ENCODE results near the gene B3GAT1. TPM values are rescaled to one million over a fixed set of nuclear protein-coding genes. Genes with fewer than 3 reads are reported as not detected.

The B3GAT1 gene
- total and polyA plus RNA-seq, 12 donors = 0.09 to 10.3 (median 2.1) TPM; not detected in 1

GRCh38 chr11:134369656-134370525 lies 42.2 kb downstream of the B3GAT1 start:
- no peaks in the 10 kb centered on the region for H3K36me3 ChIP-seq (replicated peaks in 1 of 2)
- no peaks in the 10 kb centered on the region for H3K27me3 ChIP-seq
- intact Hi-C loops (cut with DNase I) = no loop called here
- no peak overlapping the region for H3K27ac ChIP-seq
- H3K4me3 ChIP-seq = no peak overlapping the region
- no peak for TF ChIP-seq POLR2A (IDR thresholded peaks at IDR 0.05)
- TF ChIP-seq, protein P1, sequence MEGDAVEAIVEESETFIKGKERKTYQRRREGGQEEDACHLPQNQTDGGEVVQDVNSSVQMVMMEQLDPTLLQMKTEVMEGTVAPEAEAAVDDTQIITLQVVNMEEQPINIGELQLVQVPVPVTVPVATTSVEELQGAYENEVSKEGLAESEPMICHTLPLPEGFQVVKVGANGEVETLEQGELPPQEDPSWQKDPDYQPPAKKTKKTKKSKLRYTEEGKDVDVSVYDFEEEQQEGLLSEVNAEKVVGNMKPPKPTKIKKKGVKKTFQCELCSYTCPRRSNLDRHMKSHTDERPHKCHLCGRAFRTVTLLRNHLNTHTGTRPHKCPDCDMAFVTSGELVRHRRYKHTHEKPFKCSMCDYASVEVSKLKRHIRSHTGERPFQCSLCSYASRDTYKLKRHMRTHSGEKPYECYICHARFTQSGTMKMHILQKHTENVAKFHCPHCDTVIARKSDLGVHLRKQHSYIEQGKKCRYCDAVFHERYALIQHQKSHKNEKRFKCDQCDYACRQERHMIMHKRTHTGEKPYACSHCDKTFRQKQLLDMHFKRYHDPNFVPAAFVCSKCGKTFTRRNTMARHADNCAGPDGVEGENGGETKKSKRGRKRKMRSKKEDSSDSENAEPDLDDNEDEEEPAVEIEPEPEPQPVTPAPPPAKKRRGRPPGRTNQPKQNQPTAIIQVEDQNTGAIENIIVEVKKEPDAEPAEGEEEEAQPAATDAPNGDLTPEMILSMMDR (IDR thresholded peaks at IDR 0.05) = no peak
- no peaks in the 10 kb centered on the region for H3K9me3 ChIP-seq (replicated peaks in 1 of 3)
- WGBS, 4 donors = 83 to 87% (median 86%) methylated on average over 29 to 30 of the region's 30 CpGs
- DNase-seq = no peak
- H3K4me1 ChIP-seq (replicated peaks in 1 of 2) = no peaks in the 10 kb centered on the region

DNA sequence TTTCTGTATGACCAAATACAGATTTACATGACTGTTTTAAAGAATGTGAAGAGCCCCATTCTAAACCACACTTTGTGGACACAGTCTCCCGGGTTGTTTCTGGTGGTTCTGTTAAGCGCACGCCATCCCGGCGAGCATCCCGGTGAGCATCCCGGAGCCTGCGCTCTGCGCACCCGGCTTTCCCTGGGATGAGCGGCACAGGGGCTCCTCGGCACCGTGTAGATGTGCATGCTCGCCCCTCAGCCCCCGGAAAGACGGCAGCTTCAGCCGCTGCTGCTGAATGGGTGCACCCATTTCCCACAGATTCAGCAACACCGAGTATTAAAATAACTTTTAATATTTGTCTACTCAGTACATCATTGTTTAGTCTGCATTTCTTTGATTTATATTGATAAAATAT lies 44.3 kb downstream of the B3GAT1 start:
- no peaks in the 10 kb centered on the region for H3K9me3 ChIP-seq (replicated peaks in 1 of 3)
- H3K36me3 ChIP-seq (replicated peaks in 1 of 2) = no peaks in the 10 kb centered on the region
- no peaks in the 10 kb centered on the region for H3K27me3 ChIP-seq
- H3K27ac ChIP-seq = no peak overlapping the region
- H3K4me3 ChIP-seq = no peak overlapping the region
- 88 to 91% (median 90%) methylated on average over 18 of the region's 18 CpGs for WGBS, 4 donors
- no peak for DNase-seq
- H3K4me1 ChIP-seq (replicated peaks in 1 of 2) = no peaks in the 10 kb centered on the region
- TF ChIP-seq POLR2A (IDR thresholded peaks at IDR 0.05) = no peak
- TF ChIP-seq, protein P1 (IDR thresholded peaks at IDR 0.05) = no peak
- intact Hi-C loops (cut with DNase I) = no loop called here

DNA sequence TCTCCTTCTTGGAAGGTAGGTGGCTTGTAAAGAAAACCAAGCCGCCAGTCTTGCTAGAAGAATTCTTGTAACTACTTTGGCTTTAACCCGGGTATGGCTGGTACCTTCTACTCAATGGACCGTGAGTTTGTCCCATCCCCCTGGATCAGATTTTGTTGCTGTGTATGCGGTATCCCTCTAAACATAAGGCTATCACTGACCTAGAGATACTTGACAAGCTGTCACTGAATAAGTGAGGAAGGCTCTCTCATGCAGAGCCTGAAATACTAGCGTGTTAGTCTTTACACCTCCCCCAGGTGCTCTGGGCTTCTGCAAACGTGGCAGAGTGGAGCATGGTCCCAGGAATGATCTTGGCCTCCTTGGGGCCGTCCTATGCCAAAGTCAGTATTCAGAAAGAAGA lies 45.8 kb downstream of the B3GAT1 start:
- no peak overlapping the region for H3K27ac ChIP-seq
- no peaks in the 10 kb centered on the region for H3K4me1 ChIP-seq (replicated peaks in 1 of 2)
- no peaks in the 10 kb centered on the region for H3K9me3 ChIP-seq (replicated peaks in 1 of 3)
- no peak for TF ChIP-seq POLR2A (IDR thresholded peaks at IDR 0.05)
- TF ChIP-seq, protein P1 (IDR thresholded peaks at IDR 0.05) = no peak
- intact Hi-C loops (cut with DNase I) = no loop called here
- H3K27me3 ChIP-seq = no peaks in the 10 kb centered on the region
- no peak for DNase-seq
- 67 to 85% (median 79%) methylated on average over 7 of the region's 7 CpGs for WGBS, 4 donors
- no peak overlapping the region for H3K4me3 ChIP-seq
- H3K36me3 ChIP-seq (replicated peaks in 1 of 2) = no peaks in the 10 kb centered on the region

DNA sequence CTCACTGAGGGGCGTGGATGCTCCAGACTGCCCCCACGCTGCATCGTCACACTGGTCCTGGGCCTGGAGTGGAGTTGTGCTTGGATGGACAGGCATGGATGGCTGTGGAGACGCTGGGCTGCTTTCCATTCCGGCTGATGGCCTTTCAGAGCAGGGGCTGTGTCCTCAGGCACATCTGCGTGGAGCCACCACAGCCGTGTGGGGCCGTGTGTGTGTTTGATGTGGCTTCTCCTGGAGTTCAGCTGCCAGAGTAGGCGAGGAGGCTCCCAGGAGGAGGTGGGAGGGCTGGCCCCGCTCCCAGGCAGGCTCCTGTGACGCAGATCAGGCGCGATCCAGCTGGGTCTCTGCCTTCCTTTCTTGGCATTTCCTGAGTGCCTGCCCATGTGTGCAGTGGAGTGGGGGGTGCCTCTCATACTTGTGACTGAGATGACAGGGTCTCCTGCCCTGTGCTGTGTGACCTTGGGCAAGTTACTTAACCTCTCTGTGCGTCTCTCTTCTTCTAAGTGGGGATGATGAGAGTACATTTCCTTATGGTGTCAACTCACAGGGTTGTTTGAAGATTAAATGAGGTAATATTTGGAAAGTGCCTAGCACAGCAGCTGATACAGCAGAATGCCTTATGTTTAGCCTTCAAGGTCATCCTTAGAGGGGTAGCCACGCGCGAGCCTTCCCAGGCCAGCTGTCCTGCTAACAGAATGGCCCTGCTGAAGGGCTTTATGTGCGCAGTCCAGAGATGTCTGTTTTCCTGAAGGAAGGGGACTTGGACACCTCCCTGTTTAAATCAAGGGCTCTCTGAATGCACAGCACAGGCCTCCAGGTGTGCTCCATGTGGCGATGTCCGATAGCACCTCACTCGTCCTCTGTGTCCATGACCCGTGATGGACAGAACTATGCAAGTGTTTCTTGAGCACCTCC lies 46.8 kb downstream of the B3GAT1 start:
- H3K36me3 ChIP-seq (replicated peaks in 1 of 2) = no peaks in the 10 kb centered on the region
- no peaks in the 10 kb centered on the region for H3K27me3 ChIP-seq
- no peaks in the 10 kb centered on the region for H3K9me3 ChIP-seq (replicated peaks in 1 of 3)
- H3K4me3 ChIP-seq = no peak overlapping the region
- TF ChIP-seq, protein P1 (IDR thresholded peaks at IDR 0.05) = no peak
- TF ChIP-seq POLR2A (IDR thresholded peaks at IDR 0.05) = no peak
- 61 to 82% (median 68%) methylated on average over 7 to 22 of the region's 22 CpGs for WGBS, 4 donors
- no peak for DNase-seq
- H3K4me1 ChIP-seq (replicated peaks in 1 of 2) = peaks cover 0 to 3% of the 10 kb centered on the region in 2 donors
- H3K27ac ChIP-seq = no peak overlapping the region
- intact Hi-C loops (cut with DNase I) = no loop called here

Data from adrenal gland (tissue), 12 donors.